ENCODE measurements around the gene KCTD10. TPM values are rescaled to one million over a fixed set of nuclear protein-coding genes. Genes with fewer than 3 reads are reported as not detected.

Gene KCTD10
- total RNA-seq, 6 donors from 2014 or later: 50.6 to 70.2 (median 63.0) TPM

- Histone ChIP-seq H3K27me3 (no peaks in the 10 kb centered on the region), H3K36me3 (peaks cover 45 to 95% (median 71%) of the 10 kb centered on the region in 4 donors), H3K27ac (no peak overlapping the region), H3K4me1 (no peaks in the 10 kb centered on the region), H3K4me3 (no peak overlapping the region), H3K9me3 (no peaks in the 10 kb centered on the region)
- TF ChIP-seq POLR2A (IDR thresholded peaks at IDR 0.05): no peak
- DNase-seq (no peak), ATAC-seq (ENCODE audit: low FRiP score in 2 of 2) (no peak)
- WGBS, 2 donors: 94 to 95% methylated on average over 4 of the region's 4 CpGs
These were observed 14.6 kb upstream of the KCTD10 start for GRCh38 chr12:109491671-109492070.

- DNase-seq (no peak), ATAC-seq (ENCODE audit: low FRiP score in 2 of 2) (no peak)
- peaks cover 59 to 97% (median 80%) of the 10 kb centered on the region in 4 donors for H3K36me3 ChIP-seq
- no peaks in the 10 kb centered on the region for H3K4me1 ChIP-seq
- no peak overlapping the region for H3K27ac ChIP-seq
- no peak for TF ChIP-seq EP300 (IDR thresholded peaks at IDR 0.05)
- TF ChIP-seq POLR2A (IDR thresholded peaks at IDR 0.05): no peak
- TF ChIP-seq POLR2AphosphoS5 (IDR thresholded peaks at IDR 0.05): no peak
- TF ChIP-seq CTCF (IDR thresholded peaks at IDR 0.05): no peak
- H3K9me3 ChIP-seq: no peaks in the 10 kb centered on the region
- no peak overlapping the region for H3K4me3 ChIP-seq
- H3K27me3 ChIP-seq: no peaks in the 10 kb centered on the region
- 92 to 100% methylated on average over 1 of the region's 1 CpG for WGBS, 2 donors
These were observed 13.0 kb upstream of the KCTD10 start for GRCh38 chr12:109489955-109490565.

- no peak overlapping the region for H3K4me3 ChIP-seq
- H3K27me3 ChIP-seq: no peaks in the 10 kb centered on the region
- no peak for DNase-seq
- 93 to 95% methylated on average over 14 of the region's 14 CpGs for WGBS, 2 donors
- H3K27ac ChIP-seq: no peak overlapping the region
- no peaks in the 10 kb centered on the region for H3K9me3 ChIP-seq
- no peak for ATAC-seq (ENCODE audit: low FRiP score in 2 of 2)
- TF ChIP-seq POLR2AphosphoS5 (IDR thresholded peaks at IDR 0.05): no peak
- no peak for TF ChIP-seq EP300 (IDR thresholded peaks at IDR 0.05)
- TF ChIP-seq CTCF (IDR thresholded peaks at IDR 0.05): no peak
- TF ChIP-seq POLR2A (IDR thresholded peaks at IDR 0.05): no peak
- peaks cover 61 to 97% (median 80%) of the 10 kb centered on the region in 4 donors for H3K36me3 ChIP-seq
- no peaks in the 10 kb centered on the region for H3K4me1 ChIP-seq
These were observed 12.2 kb upstream of the KCTD10 start for GRCh38 chr12:109489016-109489954.

DNA sequence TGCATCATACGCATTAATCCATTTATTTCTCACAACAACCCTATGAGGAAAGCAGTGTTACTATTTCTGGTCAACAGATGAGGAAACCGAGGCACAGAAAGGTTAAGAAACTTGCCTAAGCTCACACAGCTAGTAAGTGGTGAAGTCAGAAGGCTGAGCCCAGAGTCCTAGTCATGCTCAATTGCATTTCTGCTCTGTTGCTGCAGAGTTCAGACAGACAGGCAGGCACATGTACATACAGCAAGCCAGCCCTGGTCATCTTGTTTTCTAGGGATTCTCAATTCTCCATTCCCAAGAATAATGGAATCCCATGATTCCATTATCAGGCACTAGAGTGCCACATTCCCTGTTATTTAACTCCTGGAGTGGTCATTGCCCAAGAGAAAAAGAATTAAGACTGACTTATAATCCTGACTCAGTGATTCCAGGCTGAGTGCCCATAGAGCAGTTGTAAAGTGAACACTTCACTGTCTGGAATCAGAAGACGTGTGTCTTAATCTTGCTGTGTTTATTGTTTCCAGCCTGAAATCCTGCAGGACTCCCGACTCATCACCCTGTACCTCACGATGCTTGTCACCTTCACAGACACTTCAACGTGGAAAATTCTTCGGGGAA is 11.1 kb upstream of the KCTD10 start:
- TF ChIP-seq EP300 (IDR thresholded peaks at IDR 0.05): no peak
- no peak for TF ChIP-seq POLR2AphosphoS5 (IDR thresholded peaks at IDR 0.05)
- TF ChIP-seq CTCF (IDR thresholded peaks at IDR 0.05): no peak
- no peak for TF ChIP-seq POLR2A (IDR thresholded peaks at IDR 0.05)
- WGBS, 2 donors: 83% methylated on average over 7 of the region's 7 CpGs
- no peak overlapping the region for H3K27ac ChIP-seq
- no peak overlapping the region for H3K4me3 ChIP-seq
- peaks cover 67 to 97% (median 87%) of the 10 kb centered on the region in 4 donors for H3K36me3 ChIP-seq
- no peaks in the 10 kb centered on the region for H3K4me1 ChIP-seq
- ATAC-seq (ENCODE audit: low FRiP score in 2 of 2) (no peak), DNase-seq (no peak)
- H3K27me3 ChIP-seq: no peaks in the 10 kb centered on the region
- H3K9me3 ChIP-seq: no peaks in the 10 kb centered on the region
